Activated B cell treated with CpG ODN at 0.5 μM for 24 hours (primary cell): ENCODE data around the gene KIAA0825. TPM values are rescaled to one million over a fixed set of nuclear protein-coding genes. Genes with fewer than 3 reads are reported as not detected.

ENCODE experiments used
- ATAC-seq: fragments of 200-7000 bp; cut with Tn5 transposase; one replicate; pipeline ENCODE4 v1.10.0; 2021; ENCODE audit warnings: low read depth, mild to moderate bottlenecking, moderate library complexity
- CTCF ChIA-PET: fragments of 350-600 bp; sonication (Branson Sonifier 250); formaldehyde crosslinking; loops from one replicate; lab custom pipeline; 2021; ENCODE audit warnings: antibody characterized with exemption; lab: Charles Lee
- POLR2A ChIA-PET: fragments of 350-600 bp; sonication (Branson Sonifier 250); formaldehyde crosslinking; loops from one replicate; lab custom pipeline; 2021; ENCODE audit warnings: antibody characterized with exemption; lab: Charles Lee
- DNase-seq: peaks from one replicate; pipeline ENCODE4 v3.0.0; 2022
- H3K27ac Mint-ChIP-seq: one replicate; pipeline ENCODE4 v1.8.0; 2020; ENCODE audit warnings: mixed read lengths
- H3K27me3 Mint-ChIP-seq: one replicate; pipeline ENCODE4 v1.8.0; 2021; ENCODE audit warnings: mixed read lengths
- H3K36me3 Mint-ChIP-seq: one replicate; pipeline ENCODE4 v1.8.0; 2021; ENCODE audit warnings: low read depth, mixed read lengths
- H3K4me1 Mint-ChIP-seq: one replicate; pipeline ENCODE4 v1.8.0; 2021; ENCODE audit warnings: mixed read lengths
- H3K4me3 Mint-ChIP-seq: one replicate; pipeline ENCODE4 v1.8.0; 2020; ENCODE audit warnings: mild to moderate bottlenecking, mixed read lengths
- H3K9me3 Mint-ChIP-seq: one replicate; pipeline ENCODE4 v1.8.0; 2020; ENCODE audit warnings: mixed read lengths
- intact Hi-C: fragments of 100-400 bp; cut with micrococcal nuclease; formaldehyde crosslinking; loops from one replicate; pipeline ENCODE4 v1.15.1; 2024
- total RNA-seq: library from RNA; stranded (reverse); gene quantifications from 2 replicates; pipeline ENCODE4 v1.2.3, GENCODE V29; 2022
- TF ChIP-seq, protein P1 (sequence below): fragments of 200-600 bp; IDR thresholded peaks from one replicate; pipeline ENCODE4 v1.8.0; 2022; ENCODE audit warnings: antibody characterized with exemption, mild to moderate bottlenecking

KIAA0825 gene
- total RNA-seq, 1 donor from 2014 or later, result 2.3 TPM

DNA sequence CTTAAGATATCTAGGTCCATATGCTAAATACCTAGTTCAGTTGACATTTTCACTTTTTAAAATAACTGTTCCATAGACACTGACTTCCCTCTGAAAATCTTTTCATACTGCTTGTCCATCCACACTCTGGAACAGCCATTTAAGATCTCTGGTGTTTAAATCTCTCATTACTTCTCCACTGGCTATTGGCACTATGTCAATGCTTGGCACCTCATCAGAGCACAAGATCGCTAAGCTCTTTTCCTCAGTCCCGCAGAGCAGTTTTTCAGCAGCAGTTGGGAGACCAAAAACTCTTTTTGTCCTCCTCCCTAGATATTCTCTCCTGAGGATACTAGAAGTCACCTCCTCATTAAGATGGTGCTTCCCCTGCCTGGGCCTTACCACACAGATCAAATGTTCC lies 172.7 kb downstream of the KIAA0825 start:
- no peak overlapping the region for H3K4me3 Mint-ChIP-seq
- H3K36me3 Mint-ChIP-seq, result no peaks in the 10 kb centered on the region
- H3K27ac Mint-ChIP-seq, result no peak overlapping the region
- no peak for DNase-seq
- H3K9me3 Mint-ChIP-seq, result no peaks in the 10 kb centered on the region
- ChIA-PET CTCF (no interaction called here), POLR2A (no interaction called here)
- no peaks in the 10 kb centered on the region for H3K27me3 Mint-ChIP-seq
- TF ChIP-seq, protein P1, sequence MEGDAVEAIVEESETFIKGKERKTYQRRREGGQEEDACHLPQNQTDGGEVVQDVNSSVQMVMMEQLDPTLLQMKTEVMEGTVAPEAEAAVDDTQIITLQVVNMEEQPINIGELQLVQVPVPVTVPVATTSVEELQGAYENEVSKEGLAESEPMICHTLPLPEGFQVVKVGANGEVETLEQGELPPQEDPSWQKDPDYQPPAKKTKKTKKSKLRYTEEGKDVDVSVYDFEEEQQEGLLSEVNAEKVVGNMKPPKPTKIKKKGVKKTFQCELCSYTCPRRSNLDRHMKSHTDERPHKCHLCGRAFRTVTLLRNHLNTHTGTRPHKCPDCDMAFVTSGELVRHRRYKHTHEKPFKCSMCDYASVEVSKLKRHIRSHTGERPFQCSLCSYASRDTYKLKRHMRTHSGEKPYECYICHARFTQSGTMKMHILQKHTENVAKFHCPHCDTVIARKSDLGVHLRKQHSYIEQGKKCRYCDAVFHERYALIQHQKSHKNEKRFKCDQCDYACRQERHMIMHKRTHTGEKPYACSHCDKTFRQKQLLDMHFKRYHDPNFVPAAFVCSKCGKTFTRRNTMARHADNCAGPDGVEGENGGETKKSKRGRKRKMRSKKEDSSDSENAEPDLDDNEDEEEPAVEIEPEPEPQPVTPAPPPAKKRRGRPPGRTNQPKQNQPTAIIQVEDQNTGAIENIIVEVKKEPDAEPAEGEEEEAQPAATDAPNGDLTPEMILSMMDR, result no peak
- no peak for ATAC-seq
- intact Hi-C loops, result no loop called here
- H3K4me1 Mint-ChIP-seq, result no peaks in the 10 kb centered on the region

DNA sequence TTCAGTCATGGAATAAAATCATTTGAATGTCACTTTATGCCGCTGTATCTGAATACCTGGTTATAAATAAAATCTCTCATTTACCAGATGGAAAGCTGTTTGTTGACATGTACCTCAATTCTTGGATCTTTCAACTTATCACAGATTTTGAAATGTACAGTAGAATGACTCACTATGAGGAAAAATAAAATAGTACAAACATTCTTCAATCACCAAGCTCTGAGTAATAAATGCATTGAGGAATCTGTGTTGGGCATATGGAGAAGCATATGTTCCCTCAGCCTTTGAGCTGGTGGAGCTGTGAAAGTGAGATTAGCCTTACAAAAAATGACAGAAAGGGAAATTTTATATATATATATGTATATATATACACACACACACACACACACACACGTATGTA lies 175.4 kb downstream of the KIAA0825 start:
- ATAC-seq, result no peak
- no peak overlapping the region for H3K4me3 Mint-ChIP-seq

DNA sequence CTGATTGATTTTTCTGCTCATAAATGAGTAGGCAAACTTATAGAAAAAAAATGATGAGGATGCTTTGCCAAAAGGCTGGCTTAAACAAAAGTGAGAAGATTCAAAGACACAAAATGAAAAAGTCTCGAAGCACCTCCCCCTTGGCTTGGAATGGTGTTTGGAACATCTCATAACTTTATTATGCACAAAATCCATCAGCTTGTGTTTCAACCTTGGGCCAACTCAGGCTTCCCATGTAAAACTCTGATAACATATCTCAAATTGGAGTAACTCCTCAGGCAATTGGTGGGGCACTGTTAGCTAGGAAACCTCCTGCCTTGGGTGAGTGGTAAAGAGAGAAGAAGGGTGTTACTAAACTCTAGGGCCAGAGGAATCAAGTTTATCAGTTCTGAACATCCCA lies 176.3 kb downstream of the KIAA0825 start:
- Mint-ChIP-seq H3K4me1 (no peaks in the 10 kb centered on the region), H3K9me3 (no peaks in the 10 kb centered on the region), H3K27me3 (no peaks in the 10 kb centered on the region), H3K4me3 (no peak overlapping the region), H3K36me3 (no peaks in the 10 kb centered on the region), H3K27ac (no peak overlapping the region)
- intact Hi-C loops, result no loop called here
- TF ChIP-seq, protein P1, result no peak
- ATAC-seq (no peak), DNase-seq (no peak)
- CTCF ChIA-PET, result no interaction called here
- POLR2A ChIA-PET, result no interaction called here

More for the DNA sequence above, 175.4 kb downstream of the KIAA0825 start:
- intact Hi-C loops, result no loop called here
- Mint-ChIP-seq H3K36me3 (no peaks in the 10 kb centered on the region), H3K27me3 (no peaks in the 10 kb centered on the region), H3K9me3 (no peaks in the 10 kb centered on the region), H3K27ac (no peak overlapping the region), H3K4me1 (no peaks in the 10 kb centered on the region)
- ChIA-PET CTCF (no interaction called here), POLR2A (no interaction called here)
- DNase-seq, result no peak
- TF ChIP-seq, protein P1, result no peak

DNA sequence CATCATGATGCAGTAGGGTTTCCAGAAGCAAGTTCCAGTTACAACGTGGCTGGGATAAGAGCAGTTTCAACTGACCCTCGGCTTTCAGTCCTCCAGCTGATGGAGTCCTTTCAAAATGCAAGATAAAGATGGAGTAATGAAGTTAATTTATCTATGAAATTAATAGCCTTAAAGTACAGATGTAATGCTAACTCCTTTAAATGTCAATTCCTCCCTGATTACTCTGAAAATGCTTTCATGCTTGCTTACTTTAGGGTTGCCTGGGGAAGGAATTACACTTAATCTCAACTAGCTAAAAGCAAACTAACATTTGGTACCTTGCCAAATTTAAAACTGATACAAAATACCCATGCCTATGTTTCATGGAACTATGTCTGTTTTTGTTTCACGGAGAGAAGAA lies 178.4 kb downstream of the KIAA0825 start:
- no peak for ATAC-seq
- Mint-ChIP-seq H3K9me3 (no peaks in the 10 kb centered on the region), H3K36me3 (no peaks in the 10 kb centered on the region), H3K4me3 (no peak overlapping the region), H3K4me1 (no peaks in the 10 kb centered on the region), H3K27ac (no peak overlapping the region), H3K27me3 (no peaks in the 10 kb centered on the region)
- DNase-seq, result no peak
- TF ChIP-seq, protein P1, result no peak
- intact Hi-C loops, result no loop called here
- ChIA-PET CTCF (no interaction called here), POLR2A (no interaction called here)

DNA sequence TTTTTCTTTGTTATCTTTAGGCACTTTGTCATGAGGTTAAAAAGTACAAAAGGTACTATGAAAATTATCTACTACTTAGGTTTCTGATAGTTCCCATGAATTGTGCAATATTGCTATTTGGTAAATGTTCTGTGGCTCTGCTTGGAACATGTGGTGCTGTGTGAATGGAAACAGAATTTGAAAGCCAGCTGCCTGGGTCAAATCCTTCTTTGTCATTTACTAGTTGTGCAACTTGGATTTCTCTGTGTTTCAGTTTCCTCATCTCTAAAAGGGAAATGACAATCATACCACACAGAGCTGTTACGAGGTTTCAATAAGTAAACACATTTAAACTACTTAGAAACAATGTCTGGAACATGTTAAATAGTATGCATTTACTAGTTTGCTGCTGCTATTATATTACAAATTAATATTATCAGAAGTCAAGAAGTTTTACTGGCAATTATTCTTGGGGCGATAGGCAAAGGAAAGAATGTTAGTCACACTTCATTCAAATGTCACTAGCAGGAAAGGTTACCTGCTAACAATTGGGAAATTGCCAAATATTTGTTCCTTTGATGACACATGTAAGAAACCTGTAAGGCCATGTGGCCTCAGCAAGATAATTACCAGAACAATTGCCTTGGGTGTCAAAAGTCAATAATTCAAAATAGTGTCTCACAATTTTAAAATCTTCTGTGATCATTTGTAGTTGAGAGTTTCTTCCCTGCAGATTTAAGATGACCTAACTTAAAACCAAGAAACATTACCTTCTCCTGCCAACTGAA lies 184.8 kb downstream of the KIAA0825 start:
- H3K4me3 Mint-ChIP-seq, result no peak overlapping the region
- ChIA-PET CTCF (no interaction called here), POLR2A (no interaction called here)
- no peak for DNase-seq
- H3K4me1 Mint-ChIP-seq, result no peaks in the 10 kb centered on the region
- H3K36me3 Mint-ChIP-seq, result no peaks in the 10 kb centered on the region
- TF ChIP-seq, protein P1, result no peak
- intact Hi-C loops, result no loop called here
- peaks cover 3% of the 10 kb centered on the region for H3K9me3 Mint-ChIP-seq
- no peaks in the 10 kb centered on the region for H3K27me3 Mint-ChIP-seq
- H3K27ac Mint-ChIP-seq, result no peak overlapping the region
- ATAC-seq, result no peak
